Measurements from ENCODE around the gene PWWP2B. TPM values are rescaled to one million over a fixed set of nuclear protein-coding genes. Genes with fewer than 3 reads are reported as not detected.

Gene PWWP2B
- total and polyA plus RNA-seq, 2 experiments from 2014 or later, result 2.3 to 12.8 TPM

DNA sequence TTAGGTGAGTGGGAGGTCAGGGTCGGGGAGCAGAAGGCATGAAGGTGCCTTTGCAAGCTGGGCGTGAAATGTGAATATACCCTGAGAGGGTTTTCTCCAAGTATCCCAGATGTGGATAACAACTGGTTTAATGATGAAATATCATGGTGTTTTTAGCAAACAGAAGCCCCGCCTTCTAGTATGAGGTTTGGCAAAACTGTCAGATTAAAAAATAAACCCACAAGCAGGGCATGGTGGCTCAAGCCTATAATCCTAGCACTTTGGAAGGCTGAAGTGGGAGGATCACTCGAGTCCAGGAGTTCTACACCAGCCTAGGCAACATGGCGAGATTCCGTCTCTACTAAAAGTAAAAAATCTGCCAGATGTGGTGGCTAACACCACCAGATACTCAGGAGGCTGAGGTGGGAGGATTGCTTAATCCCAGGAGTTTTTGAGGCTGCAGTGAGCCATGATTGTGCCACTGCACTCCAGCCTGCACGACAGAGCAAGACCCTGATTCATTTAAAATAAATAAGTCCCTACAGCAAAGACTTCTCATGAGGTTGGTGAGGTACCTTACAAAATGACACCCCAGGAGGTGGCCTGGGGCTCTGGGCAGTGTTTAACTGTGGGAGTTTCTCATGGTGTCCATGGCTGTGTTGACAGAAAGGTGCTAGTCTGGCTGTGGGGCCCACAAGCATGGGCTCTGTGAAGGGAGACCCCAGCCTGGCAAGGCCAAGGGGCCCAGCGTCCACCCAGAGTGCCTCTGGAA, 6.7 kb upstream of the PWWP2B start:
- Histone ChIP-seq H3K27me3 (ENCODE audit: insufficient read depth) (no peaks in the 10 kb centered on the region), H3K4me3 (no peak overlapping the region), H3K27ac (ENCODE audit: low read depth) (no peak overlapping the region), H3K9me2 (ENCODE audit: insufficient read depth) (peaks cover 14% of the 10 kb centered on the region), H4K20me1 (replicated peaks; ENCODE audit: insufficient read depth) (no peaks in the 10 kb centered on the region), H3K36me3 (ENCODE audit: insufficient read depth) (no peaks in the 10 kb centered on the region), H3K79me2 (replicated peaks; ENCODE audit: insufficient read depth) (no peaks in the 10 kb centered on the region), H3K4me1 (ENCODE audit: insufficient read depth) (peaks cover 9% of the 10 kb centered on the region; the same call in 1 of the 2 replicates), H3K4me2 (no peak overlapping the region), H2AFZ (no peak overlapping the region), H3F3A (replicated peaks; ENCODE audit: low read depth) (no peaks in the 10 kb centered on the region)
- Mint-ChIP-seq H3K4me1 (peaks cover 9% of the 10 kb centered on the region), H3K27me3 (ENCODE audit: insufficient read depth, low read depth, poor library complexity) (peaks cover 14% of the 10 kb centered on the region), H3K4me3 (no peak overlapping the region), H3K27ac (no peak overlapping the region), H3K36me3 (ENCODE audit: low read depth) (peaks cover 3% of the 10 kb centered on the region; the same call in 1 of the 3 replicates), H3K9me3 (peaks cover 5% of the 10 kb centered on the region; the same call in 1 of the 3 replicates)
- DNase-seq (ENCODE audit: low spot score) (no peak), ATAC-seq (no peak)
- TF ChIP-seq EZH2phosphoT487 (IDR thresholded peaks at IDR 0.05; ENCODE audit: unreplicated experiment) (no peak), CREB1 (CRISPR knock-in tag; IDR thresholded peaks at IDR 0.05; ENCODE audit: low read depth) (no peak), EZH2 (IDR thresholded peaks at IDR 0.05; ENCODE audit: low read depth, unreplicated experiment) (no peak), JUNB (IDR thresholded peaks at IDR 0.05; ENCODE audit: unreplicated experiment) (no peak), STAT1 (IDR thresholded peaks at IDR 0.05; ENCODE audit: unreplicated experiment) (no peak), ZNF331 (CRISPR knock-in tag; IDR thresholded peaks at IDR 0.05; ENCODE audit: low read depth) (no peak), POLR2AphosphoS5 (IDR thresholded peaks at IDR 0.05; ENCODE audit: low read depth) (no peak), NANOG (IDR thresholded peaks at IDR 0.05; ENCODE audit: borderline replicate concordance) (no peak), ZNF114 (CRISPR knock-in tag; IDR thresholded peaks at IDR 0.05) (no peak)
- TF ChIP-seq, protein P1, sequence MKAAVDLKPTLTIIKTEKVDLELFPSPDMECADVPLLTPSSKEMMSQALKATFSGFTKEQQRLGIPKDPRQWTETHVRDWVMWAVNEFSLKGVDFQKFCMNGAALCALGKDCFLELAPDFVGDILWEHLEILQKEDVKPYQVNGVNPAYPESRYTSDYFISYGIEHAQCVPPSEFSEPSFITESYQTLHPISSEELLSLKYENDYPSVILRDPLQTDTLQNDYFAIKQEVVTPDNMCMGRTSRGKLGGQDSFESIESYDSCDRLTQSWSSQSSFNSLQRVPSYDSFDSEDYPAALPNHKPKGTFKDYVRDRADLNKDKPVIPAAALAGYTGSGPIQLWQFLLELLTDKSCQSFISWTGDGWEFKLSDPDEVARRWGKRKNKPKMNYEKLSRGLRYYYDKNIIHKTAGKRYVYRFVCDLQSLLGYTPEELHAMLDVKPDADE (IDR thresholded peaks at IDR 0.05), result no peak
- TF ChIP-seq, protein P2, sequence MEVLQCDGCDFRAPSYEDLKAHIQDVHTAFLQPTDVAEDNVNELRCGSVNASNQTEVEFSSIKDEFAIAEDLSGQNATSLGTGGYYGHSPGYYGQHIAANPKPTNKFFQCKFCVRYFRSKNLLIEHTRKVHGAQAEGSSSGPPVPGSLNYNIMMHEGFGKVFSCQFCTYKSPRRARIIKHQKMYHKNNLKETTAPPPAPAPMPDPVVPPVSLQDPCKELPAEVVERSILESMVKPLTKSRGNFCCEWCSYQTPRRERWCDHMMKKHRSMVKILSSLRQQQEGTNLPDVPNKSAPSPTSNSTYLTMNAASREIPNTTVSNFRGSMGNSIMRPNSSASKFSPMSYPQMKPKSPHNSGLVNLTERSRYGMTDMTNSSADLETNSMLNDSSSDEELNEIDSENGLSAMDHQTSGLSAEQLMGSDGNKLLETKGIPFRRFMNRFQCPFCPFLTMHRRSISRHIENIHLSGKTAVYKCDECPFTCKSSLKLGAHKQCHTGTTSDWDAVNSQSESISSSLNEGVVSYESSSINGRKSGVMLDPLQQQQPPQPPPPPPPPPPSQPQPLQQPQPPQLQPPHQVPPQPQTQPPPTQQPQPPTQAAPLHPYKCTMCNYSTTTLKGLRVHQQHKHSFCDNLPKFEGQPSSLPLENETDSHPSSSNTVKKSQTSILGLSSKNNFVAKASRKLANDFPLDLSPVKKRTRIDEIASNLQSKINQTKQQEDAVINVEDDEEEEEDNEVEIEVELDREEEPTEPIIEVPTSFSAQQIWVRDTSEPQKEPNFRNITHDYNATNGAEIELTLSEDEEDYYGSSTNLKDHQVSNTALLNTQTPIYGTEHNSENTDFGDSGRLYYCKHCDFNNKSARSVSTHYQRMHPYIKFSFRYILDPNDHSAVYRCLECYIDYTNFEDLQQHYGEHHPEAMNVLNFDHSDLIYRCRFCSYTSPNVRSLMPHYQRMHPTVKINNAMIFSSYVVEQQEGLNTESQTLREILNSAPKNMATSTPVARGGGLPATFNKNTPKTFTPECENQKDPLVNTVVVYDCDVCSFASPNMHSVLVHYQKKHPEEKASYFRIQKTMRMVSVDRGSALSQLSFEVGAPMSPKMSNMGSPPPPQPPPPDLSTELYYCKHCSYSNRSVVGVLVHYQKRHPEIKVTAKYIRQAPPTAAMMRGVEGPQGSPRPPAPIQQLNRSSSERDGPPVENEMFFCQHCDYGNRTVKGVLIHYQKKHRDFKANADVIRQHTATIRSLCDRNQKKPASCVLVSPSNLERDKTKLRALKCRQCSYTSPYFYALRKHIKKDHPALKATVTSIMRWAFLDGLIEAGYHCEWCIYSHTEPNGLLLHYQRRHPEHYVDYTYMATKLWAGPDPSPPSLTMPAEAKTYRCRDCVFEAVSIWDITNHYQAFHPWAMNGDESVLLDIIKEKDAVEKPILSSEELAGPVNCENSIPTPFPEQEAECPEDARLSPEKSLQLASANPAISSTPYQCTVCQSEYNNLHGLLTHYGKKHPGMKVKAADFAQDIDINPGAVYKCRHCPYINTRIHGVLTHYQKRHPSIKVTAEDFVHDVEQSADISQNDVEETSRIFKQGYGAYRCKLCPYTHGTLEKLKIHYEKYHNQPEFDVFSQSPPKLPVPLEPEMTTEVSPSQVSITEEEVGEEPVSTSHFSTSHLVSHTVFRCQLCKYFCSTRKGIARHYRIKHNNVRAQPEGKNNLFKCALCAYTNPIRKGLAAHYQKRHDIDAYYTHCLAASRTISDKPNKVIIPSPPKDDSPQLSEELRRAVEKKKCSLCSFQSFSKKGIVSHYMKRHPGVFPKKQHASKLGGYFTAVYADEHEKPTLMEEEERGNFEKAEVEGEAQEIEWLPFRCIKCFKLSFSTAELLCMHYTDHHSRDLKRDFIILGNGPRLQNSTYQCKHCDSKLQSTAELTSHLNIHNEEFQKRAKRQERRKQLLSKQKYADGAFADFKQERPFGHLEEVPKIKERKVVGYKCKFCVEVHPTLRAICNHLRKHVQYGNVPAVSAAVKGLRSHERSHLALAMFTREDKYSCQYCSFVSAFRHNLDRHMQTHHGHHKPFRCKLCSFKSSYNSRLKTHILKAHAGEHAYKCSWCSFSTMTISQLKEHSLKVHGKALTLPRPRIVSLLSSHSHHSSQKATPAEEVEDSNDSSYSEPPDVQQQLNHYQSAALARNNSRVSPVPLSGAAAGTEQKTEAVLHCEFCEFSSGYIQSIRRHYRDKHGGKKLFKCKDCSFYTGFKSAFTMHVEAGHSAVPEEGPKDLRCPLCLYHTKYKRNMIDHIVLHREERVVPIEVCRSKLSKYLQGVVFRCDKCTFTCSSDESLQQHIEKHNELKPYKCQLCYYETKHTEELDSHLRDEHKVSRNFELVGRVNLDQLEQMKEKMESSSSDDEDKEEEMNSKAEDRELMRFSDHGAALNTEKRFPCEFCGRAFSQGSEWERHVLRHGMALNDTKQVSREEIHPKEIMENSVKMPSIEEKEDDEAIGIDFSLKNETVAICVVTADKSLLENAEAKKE (CRISPR knock-in tag; IDR thresholded peaks at IDR 0.05), result no peak
- TF ChIP-seq, protein P3, sequence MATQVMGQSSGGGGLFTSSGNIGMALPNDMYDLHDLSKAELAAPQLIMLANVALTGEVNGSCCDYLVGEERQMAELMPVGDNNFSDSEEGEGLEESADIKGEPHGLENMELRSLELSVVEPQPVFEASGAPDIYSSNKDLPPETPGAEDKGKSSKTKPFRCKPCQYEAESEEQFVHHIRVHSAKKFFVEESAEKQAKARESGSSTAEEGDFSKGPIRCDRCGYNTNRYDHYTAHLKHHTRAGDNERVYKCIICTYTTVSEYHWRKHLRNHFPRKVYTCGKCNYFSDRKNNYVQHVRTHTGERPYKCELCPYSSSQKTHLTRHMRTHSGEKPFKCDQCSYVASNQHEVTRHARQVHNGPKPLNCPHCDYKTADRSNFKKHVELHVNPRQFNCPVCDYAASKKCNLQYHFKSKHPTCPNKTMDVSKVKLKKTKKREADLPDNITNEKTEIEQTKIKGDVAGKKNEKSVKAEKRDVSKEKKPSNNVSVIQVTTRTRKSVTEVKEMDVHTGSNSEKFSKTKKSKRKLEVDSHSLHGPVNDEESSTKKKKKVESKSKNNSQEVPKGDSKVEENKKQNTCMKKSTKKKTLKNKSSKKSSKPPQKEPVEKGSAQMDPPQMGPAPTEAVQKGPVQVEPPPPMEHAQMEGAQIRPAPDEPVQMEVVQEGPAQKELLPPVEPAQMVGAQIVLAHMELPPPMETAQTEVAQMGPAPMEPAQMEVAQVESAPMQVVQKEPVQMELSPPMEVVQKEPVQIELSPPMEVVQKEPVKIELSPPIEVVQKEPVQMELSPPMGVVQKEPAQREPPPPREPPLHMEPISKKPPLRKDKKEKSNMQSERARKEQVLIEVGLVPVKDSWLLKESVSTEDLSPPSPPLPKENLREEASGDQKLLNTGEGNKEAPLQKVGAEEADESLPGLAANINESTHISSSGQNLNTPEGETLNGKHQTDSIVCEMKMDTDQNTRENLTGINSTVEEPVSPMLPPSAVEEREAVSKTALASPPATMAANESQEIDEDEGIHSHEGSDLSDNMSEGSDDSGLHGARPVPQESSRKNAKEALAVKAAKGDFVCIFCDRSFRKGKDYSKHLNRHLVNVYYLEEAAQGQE (IDR thresholded peaks at IDR 0.05; ENCODE audit: unreplicated experiment), result no peak
- TF ChIP-seq, protein P4, sequence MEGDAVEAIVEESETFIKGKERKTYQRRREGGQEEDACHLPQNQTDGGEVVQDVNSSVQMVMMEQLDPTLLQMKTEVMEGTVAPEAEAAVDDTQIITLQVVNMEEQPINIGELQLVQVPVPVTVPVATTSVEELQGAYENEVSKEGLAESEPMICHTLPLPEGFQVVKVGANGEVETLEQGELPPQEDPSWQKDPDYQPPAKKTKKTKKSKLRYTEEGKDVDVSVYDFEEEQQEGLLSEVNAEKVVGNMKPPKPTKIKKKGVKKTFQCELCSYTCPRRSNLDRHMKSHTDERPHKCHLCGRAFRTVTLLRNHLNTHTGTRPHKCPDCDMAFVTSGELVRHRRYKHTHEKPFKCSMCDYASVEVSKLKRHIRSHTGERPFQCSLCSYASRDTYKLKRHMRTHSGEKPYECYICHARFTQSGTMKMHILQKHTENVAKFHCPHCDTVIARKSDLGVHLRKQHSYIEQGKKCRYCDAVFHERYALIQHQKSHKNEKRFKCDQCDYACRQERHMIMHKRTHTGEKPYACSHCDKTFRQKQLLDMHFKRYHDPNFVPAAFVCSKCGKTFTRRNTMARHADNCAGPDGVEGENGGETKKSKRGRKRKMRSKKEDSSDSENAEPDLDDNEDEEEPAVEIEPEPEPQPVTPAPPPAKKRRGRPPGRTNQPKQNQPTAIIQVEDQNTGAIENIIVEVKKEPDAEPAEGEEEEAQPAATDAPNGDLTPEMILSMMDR (conservative IDR thresholded peaks at IDR 0.05; ENCODE audit: low read depth in 2 of 2), result no peak
